ENCODE results near the gene PFKFB3.
A peak's percentile ranks its signal among the peaks of the same experiment; 100 is the strongest.

Gene PFKFB3

DNA sequence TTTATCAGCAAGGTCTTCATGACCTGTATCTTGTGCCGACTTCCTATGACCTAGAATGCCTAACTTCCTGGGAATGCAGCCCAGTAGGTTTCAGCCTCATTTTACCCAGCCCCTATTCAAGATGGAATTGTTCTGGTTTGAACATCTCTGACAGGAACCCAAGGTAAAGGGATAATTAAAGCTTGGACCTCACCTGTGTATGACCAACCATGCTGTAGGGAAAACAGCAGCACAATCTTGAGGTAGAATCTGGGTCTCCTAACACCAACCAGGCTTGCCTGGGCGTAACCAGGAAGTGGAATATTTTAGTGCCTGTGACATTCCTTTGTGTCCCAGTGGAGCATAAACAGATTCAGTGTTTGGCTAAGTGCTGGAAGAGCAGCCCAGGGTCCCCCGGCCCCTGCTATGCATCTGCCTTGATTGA, 94.1 kb downstream of the PFKFB3 start:
- H3K4me3 ChIP-seq (ENCODE audit: low read length): no peak overlapping the region
- TF ChIP-seq, protein P1, sequence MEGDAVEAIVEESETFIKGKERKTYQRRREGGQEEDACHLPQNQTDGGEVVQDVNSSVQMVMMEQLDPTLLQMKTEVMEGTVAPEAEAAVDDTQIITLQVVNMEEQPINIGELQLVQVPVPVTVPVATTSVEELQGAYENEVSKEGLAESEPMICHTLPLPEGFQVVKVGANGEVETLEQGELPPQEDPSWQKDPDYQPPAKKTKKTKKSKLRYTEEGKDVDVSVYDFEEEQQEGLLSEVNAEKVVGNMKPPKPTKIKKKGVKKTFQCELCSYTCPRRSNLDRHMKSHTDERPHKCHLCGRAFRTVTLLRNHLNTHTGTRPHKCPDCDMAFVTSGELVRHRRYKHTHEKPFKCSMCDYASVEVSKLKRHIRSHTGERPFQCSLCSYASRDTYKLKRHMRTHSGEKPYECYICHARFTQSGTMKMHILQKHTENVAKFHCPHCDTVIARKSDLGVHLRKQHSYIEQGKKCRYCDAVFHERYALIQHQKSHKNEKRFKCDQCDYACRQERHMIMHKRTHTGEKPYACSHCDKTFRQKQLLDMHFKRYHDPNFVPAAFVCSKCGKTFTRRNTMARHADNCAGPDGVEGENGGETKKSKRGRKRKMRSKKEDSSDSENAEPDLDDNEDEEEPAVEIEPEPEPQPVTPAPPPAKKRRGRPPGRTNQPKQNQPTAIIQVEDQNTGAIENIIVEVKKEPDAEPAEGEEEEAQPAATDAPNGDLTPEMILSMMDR (conservative IDR thresholded peaks at IDR 0.05; ENCODE audit: low read length): no peak
- DNase-seq (ENCODE audit: low read depth): no peak

- no peak overlapping the region for H3K4me3 ChIP-seq (ENCODE audit: low read length)
- DNase-seq (ENCODE audit: low read depth): no peak
- TF ChIP-seq, protein P1 (conservative IDR thresholded peaks at IDR 0.05; ENCODE audit: low read length): no peak
These were observed 94.8 kb downstream of the PFKFB3 start for GRCh38 chr10:6297522-6297921.

DNA sequence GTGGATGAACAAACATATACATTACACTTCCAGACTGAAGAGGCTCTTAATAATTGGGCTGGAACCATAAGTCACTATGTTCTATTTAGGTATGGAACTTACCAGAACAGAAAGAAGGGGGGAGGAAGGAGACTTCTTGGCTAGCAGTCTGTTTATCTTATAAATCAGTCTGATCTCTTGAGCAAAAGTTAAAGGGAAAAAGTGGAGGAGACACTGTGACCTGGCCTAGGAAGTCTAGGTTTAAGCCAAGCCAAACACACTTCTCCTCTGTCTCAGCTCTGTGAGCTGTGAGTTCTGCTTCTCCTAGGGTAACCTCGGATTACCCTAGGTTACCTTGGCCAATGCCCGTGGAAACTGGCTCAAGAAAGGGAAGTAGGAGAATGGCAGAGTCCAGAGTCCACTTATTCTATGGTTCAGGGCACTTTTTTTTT, 95.2 kb downstream of the PFKFB3 start:
- no peak for DNase-seq (ENCODE audit: low read depth)
- TF ChIP-seq, protein P1 (conservative IDR thresholded peaks at IDR 0.05; ENCODE audit: low read length): no peak
- H3K4me3 ChIP-seq (ENCODE audit: low read length): no peak overlapping the region

GRCh38 chr10:6298428-6298827, 95.7 kb downstream of the PFKFB3 start:
- TF ChIP-seq, protein P1 (conservative IDR thresholded peaks at IDR 0.05; ENCODE audit: low read length): no peak
- H3K4me3 ChIP-seq (ENCODE audit: low read length): no peak overlapping the region
- DNase-seq (ENCODE audit: low read depth): no peak

DNA sequence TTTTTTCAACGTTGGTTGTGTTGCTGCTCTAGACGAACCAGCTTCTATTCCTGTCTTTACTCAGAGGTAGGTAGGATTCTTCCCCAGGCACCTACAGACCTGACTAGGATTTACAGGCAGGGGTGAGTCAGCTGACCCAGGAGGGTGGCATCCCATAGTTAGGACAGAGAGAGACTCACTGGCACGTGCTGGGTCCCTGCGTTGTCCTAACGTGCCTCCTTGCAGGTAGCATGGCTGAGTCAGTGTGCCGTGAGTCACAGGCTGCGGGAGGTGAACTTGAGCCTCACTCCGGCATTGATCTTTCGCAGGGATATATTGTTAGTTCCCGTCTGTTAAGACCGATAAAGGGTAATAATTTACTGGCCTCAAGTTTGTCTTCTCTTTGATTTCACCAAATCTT, 96.5 kb downstream of the PFKFB3 start:
- TF ChIP-seq, protein P1 (conservative IDR thresholded peaks at IDR 0.05; ENCODE audit: low read length): no peak

DNA sequence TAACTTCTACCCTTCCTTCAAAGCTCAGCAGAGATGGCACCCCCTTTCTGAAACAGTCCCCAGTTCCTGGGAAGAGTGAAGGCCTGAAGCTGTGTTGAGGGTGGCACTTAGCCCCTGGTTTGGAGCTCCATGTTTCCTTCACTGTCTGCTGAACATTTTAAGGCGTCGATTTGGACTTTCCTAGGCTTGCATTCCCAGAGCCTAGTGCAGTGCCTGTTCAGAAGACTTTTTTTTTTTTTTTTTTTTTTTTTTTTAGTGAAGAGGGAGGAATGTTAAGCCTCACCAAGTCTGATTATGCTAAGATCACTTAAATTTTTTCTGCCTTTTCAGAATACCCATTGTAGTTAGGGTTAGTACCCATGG, 97.0 kb downstream of the PFKFB3 start:
- TF ChIP-seq, protein P1 (conservative IDR thresholded peaks at IDR 0.05; ENCODE audit: low read length): no peak
- H3K4me3 ChIP-seq (ENCODE audit: low read length): no peak overlapping the region
- DNase-seq (ENCODE audit: low read depth): no peak

More for the DNA sequence above, 96.5 kb downstream of the PFKFB3 start:
- H3K4me3 ChIP-seq (ENCODE audit: low read length): no peak overlapping the region
- DNase-seq (ENCODE audit: low read depth): no peak

GRCh38 chr10:6300106-6300783, 97.5 kb downstream of the PFKFB3 start:
- DNase-seq (ENCODE audit: low read depth): peak; percentile 87
- H3K4me3 ChIP-seq (ENCODE audit: low read length): no peak overlapping the region
- TF ChIP-seq, protein P1 (conservative IDR thresholded peaks at IDR 0.05; ENCODE audit: low read length): no peak; the same call in 1 of the 2 replicates
